Adipocyte (in vitro differentiated cells): ENCODE data around the gene RFX8.
"Not testable (repeated sequence)": the region's sequence is repeated elsewhere in the genome, so short reads cannot be mapped to it uniquely, and the experiment has no call there.

ENCODE experiments used
- DNase-seq: peaks from one replicate; pipeline ENCODE4 v3.0.0-alpha.2; 2015; ENCODE audit warnings: low read depth
- H3K27me3 ChIP-seq: replicated peaks from 2 replicates; pipeline ENCODE4 v1.7.0; 2013; ENCODE audit warnings: mild to moderate bottlenecking, low read length, moderate library complexity; ENCODE audit not compliant: control insufficient read depth, insufficient read depth
- H3K36me3 ChIP-seq: 2 replicates; pipeline ENCODE4 v1.7.0; 2013; ENCODE audit warnings: low read length, mild to moderate bottlenecking, moderate library complexity; ENCODE audit not compliant: control insufficient read depth, insufficient read depth, severe bottlenecking
- H3K4me1 ChIP-seq: 2 replicates; pipeline ENCODE4 v1.7.0; 2013; ENCODE audit warnings: mild to moderate bottlenecking, low read length, moderate library complexity; ENCODE audit not compliant: control insufficient read depth, insufficient read depth
- H3K4me3 ChIP-seq: 2 replicates; pipeline ENCODE4 v1.7.0; 2013; ENCODE audit warnings: mild to moderate bottlenecking, low read length, moderate library complexity
- H3K9ac ChIP-seq: 2 replicates; pipeline ENCODE4 v1.7.0; 2013; ENCODE audit warnings: mild to moderate bottlenecking, low read length, moderate library complexity
- H3K9me3 ChIP-seq: 2 replicates; pipeline ENCODE4 v1.7.0; 2013; ENCODE audit warnings: mild to moderate bottlenecking, low read length, moderate library complexity; ENCODE audit not compliant: control insufficient read depth

Gene RFX8

DNA sequence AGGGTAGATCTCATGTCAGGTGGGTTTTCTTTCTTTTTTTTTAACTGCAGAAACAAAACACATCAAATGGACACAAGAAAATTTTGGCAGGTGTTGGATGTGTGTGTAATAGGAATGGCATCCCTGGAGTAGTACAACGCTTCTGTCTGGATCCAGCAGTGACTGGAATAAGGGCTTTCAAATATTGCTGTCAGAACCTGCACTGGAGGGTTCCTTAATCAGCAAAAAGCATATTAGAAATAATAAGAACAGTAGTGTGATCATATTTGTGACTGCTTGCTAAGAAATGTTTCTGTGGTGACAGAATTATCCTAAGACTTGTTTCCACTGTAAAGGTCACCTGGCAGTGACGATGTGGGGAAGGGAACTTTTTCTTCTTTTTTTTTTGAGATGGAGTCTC, 118.4 kb downstream of the RFX8 start:
- DNase-seq = no peak

DNA sequence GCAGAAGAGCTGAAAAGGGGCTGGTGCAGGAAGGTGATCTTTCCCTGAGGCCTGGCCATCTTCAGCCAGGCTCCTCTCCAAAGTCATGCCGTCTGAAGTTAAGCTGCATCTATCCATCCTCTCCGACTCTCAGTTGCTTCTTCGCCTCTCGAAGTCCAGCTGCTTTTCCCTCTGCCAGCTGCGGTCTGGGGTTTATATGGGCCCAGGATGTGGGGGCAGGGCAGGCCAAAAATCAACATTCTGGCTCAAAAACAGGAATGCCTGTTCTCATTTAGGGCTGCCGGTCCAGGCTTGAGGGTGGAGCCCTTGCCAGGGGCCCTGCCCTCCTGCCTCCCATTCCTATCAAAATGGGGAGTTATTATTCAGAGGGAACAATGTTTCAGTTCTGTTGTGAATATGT, 118.9 kb downstream of the RFX8 start:
- Histone ChIP-seq H3K4me3 (no peak overlapping the region), H3K27me3 (no peaks in the 10 kb centered on the region), H3K9me3 (no peaks in the 10 kb centered on the region), H3K4me1 (peaks cover 11% of the 10 kb centered on the region), H3K36me3 (no peaks in the 10 kb centered on the region), H3K9ac (no peak overlapping the region)
- DNase-seq = no peak

More for the DNA sequence above, 118.4 kb downstream of the RFX8 start:
- Histone ChIP-seq H3K9me3 (no peaks in the 10 kb centered on the region), H3K27me3 (no peaks in the 10 kb centered on the region), H3K4me1 (peaks cover 11% of the 10 kb centered on the region), H3K36me3 (no peaks in the 10 kb centered on the region), H3K4me3 (no peak overlapping the region), H3K9ac (no peak overlapping the region)

DNA sequence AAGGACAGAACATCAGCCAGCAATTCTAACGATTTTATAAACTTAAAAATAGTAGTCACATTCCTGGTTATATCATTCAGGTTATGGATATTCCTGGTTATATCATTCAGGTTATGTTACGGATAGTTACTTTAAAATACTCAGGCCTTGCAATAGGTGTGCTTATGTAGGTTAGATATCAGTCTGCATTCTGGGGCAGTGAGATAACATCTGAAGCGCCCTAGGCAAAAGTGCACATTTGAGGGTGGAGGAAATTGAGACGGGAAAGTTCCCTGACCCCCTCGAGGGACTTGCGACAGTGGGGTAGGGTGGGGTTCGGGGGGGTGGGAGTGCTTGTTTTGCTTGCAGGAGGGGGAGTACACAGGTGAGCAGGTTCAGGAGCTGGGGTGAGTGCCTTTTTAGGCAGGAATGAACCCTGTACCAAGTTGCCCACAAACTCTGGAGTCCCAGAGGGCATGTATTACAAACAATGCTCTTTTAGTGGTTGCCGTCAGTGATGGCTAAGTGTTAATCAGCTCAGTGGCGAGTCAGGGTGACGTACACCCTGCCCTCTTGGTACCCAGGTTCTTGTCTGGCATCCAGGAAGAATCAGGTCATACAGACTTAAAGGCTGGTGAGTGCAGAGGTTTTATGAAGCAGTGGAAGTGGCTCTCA, 119.4 kb downstream of the RFX8 start:
- H3K4me1 ChIP-seq = peaks cover 11% of the 10 kb centered on the region
- H3K27me3 ChIP-seq = no peaks in the 10 kb centered on the region
- H3K9me3 ChIP-seq = no peaks in the 10 kb centered on the region
- H3K4me3 ChIP-seq = no peak overlapping the region
- no peak overlapping the region for H3K9ac ChIP-seq
- DNase-seq = no peak
- no peaks in the 10 kb centered on the region for H3K36me3 ChIP-seq

DNA sequence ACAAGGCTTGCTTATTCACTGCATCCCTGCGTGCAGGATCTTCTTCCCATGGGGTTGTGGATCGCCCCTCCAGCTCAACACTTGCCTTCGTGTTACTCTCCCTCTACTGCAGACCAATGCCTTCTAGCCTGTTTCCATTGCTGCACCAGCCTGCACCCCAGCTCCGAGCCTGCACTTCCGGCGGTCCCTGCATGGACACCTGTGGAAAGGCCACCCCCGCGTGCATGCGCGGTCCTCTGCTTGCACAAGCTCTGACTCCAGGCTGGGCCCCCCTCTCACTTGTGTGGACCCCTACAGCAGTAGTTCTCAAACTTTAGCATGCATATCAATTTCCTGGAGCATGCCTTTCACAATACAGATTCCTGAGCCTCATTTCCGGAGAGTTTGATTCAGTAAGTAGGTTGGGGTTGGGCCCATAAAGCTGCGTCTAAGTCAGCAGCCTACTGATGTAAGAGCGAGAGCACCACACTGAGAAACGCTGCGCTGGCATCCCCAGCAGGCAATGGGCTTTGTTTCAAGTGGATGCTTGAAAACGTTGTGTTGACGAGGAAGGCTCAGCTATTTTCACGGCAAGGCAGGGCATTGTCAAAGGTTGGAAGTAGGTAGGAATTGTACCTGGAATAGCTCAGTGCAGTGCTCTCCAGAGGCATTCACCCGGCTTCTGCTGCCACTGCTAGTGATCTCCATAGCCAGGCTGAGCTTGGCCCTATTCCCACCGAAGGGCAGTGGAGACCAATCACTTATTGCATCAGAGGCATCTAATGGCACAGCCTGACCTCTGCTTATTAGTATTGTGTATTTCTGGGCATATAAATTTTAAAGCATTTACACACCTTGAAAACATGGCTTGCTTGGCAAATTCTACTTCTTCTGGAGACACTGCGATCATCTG, 120.2 kb downstream of the RFX8 start:
- H3K4me3 ChIP-seq = no peak overlapping the region
- DNase-seq = no peak
- no peaks in the 10 kb centered on the region for H3K27me3 ChIP-seq
- H3K9me3 ChIP-seq = no peaks in the 10 kb centered on the region
- no peak overlapping the region for H3K9ac ChIP-seq
- peaks cover 11% of the 10 kb centered on the region for H3K4me1 ChIP-seq
- H3K36me3 ChIP-seq = no peaks in the 10 kb centered on the region

DNA sequence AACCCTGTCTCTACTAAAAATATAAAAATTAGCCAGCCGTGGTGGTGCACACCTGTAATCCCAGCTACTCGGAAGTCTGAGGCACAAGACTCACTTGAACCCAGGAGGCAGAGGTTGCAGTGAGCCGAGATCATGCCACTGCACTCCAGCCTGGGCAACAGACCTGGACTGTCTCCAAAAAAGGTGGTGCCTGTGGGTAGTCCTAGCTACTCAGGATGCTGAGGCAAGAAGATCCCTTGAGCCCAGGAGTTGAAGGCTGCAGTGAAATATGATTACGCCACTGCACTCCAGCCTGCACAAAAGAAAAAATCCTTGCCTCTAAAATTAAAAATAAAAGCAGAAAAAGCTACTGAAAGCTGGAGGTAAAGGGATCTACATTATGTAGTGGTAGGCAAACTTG, 122.3 kb downstream of the RFX8 start:
- not testable (repeated sequence) for H3K27me3 ChIP-seq, H3K9me3 ChIP-seq, H3K4me3 ChIP-seq, H3K36me3 ChIP-seq, H3K9ac ChIP-seq, DNase-seq
- H3K4me1 ChIP-seq = peaks cover 11% of the 10 kb centered on the region

DNA sequence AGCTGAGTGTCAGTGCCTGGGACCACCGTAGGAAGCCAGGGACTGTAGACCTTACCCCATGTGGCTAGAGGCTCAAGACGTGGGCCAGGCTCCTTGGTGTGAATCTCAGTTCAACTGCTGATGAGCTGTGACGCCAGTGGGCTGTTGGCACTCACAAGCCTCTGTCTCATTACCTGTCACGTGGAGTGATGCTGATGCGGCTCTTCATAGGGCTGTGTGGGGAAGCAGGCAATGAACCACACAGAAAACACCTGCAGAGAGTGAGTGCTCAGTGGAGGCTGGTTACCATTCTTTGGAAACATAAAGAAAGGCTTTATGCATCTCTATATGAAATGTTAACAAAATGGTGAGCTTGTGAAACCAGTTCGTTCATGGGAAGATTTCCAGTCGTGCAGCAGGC, 123.7 kb downstream of the RFX8 start:
- H3K9me3 ChIP-seq = no peaks in the 10 kb centered on the region
- no peak for DNase-seq
- H3K36me3 ChIP-seq = no peaks in the 10 kb centered on the region
- no peak overlapping the region for H3K9ac ChIP-seq
- H3K4me1 ChIP-seq = peaks cover 5% of the 10 kb centered on the region
- H3K4me3 ChIP-seq = no peak overlapping the region
- no peaks in the 10 kb centered on the region for H3K27me3 ChIP-seq

DNA sequence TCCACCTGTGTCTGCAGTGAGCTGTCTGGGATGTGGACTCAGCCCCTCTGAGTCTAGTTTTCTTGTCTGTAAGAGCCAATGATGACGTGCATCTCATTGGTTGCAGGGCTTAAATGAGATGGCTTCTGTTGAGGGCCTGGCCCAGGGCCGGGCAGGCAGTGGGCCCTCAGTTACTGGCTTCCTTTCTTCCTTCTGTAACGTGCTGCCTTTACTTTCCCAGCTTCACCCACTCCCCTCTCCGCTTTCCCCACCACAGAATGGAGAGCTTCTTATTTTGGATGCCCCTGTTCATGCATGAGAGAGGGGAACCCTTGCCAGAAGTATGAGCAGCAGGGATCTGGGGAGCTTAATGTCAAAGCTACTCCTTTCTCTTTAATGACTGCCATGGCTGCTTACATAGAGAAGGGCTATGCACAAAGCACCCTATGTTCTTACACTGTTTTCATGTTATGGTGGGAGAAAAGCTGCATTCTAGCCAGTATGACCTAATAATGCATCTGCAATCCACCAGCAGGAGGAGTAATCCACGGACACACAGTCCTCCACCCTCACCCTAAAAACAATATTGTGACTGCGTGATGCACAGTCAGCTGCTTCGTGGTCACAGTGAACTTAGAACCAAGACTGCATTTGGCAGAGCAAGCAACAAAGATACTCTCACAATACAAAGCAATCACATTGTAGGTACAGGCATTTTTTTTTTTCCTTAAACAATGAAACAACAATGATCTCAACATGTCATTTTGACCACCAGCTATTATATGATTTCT, 124.8 kb downstream of the RFX8 start:
- H3K9ac ChIP-seq = no peak overlapping the region
- peak; percentile 37 for DNase-seq
- no peaks in the 10 kb centered on the region for H3K4me1 ChIP-seq

DNA sequence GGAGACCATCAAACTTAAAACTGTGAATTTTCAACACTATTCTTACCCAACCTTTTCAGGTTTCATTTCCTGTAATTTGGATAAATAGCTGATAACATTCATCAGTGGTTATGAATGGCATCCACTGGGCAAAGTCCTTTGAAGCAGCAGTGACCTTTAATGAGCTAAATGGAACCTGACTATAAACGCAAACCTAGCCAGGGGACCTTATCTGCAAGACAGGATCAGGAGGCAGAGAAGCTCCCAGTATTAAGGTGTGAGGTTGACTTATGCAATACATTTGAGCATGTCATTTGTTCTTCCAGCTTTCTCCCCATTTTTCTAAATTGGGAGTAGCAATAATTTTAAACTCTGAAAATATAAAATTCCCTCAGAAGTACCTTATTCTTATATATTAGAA, 126.0 kb downstream of the RFX8 start:
- Histone ChIP-seq H3K4me3 (no peak overlapping the region), H3K9ac (no peak overlapping the region), H3K36me3 (no peaks in the 10 kb centered on the region), H3K27me3 (no peaks in the 10 kb centered on the region), H3K4me1 (no peaks in the 10 kb centered on the region), H3K9me3 (no peaks in the 10 kb centered on the region)
- no peak for DNase-seq

More for the DNA sequence above, 124.8 kb downstream of the RFX8 start:
- no peak overlapping the region for H3K4me3 ChIP-seq
- no peaks in the 10 kb centered on the region for H3K27me3 ChIP-seq
- no peaks in the 10 kb centered on the region for H3K36me3 ChIP-seq
- no peaks in the 10 kb centered on the region for H3K9me3 ChIP-seq
